OCI-LY1 (cell line): ENCODE measurements around the gene CENPA.

Source experiments
- H2AFZ ChIP-seq: fragments of 200-600 bp; sonication (generic), shearing (Covaris generic); 2 replicates; pipeline ENCODE4 v1.6.0; 2014; ENCODE audit warnings: antibody characterized with exemption, mild to moderate bottlenecking, low read length
- H3F3A ChIP-seq: fragments of 200-600 bp; sonication (generic), shearing (Covaris generic); 2 replicates; pipeline ENCODE4 v1.6.0; 2014; ENCODE audit warnings: mild to moderate bottlenecking, antibody characterized with exemption, low read length, moderate library complexity; ENCODE audit not compliant: insufficient read depth
- H3K27ac ChIP-seq: fragments of 200-600 bp; sonication (generic); 2 replicates; pipeline ENCODE4 v1.5.1; 2014; ENCODE audit warnings: low read length, mixed run types, mild to moderate bottlenecking, low read depth; ENCODE audit not compliant: poor library complexity, severe bottlenecking
- H3K27me3 ChIP-seq: fragments of 200-600 bp; sonication (generic); 2 replicates; pipeline ENCODE4 v1.6.0; 2014; ENCODE audit warnings: antibody characterized with exemption, mild to moderate bottlenecking, low read length, moderate library complexity; ENCODE audit not compliant: insufficient read depth
- H3K36me3 ChIP-seq: fragments of 200-600 bp; sonication (generic); 2 replicates; pipeline ENCODE4 v1.6.1; 2014; ENCODE audit warnings: mild to moderate bottlenecking, antibody characterized with exemption, low read length, moderate library complexity, mixed read lengths; ENCODE audit not compliant: insufficient read depth
- H3K4me1 ChIP-seq: fragments of 200-600 bp; sonication (generic); 2 replicates; pipeline ENCODE4 v1.5.1; 2014; ENCODE audit warnings: mild to moderate bottlenecking, low read length, moderate library complexity; ENCODE audit not compliant: insufficient read depth, severe bottlenecking
- H3K4me2 ChIP-seq: fragments of 200-600 bp; sonication (generic), shearing (Covaris generic); 2 replicates; pipeline ENCODE4 v1.6.1; 2014; ENCODE audit warnings: low read length
- H3K4me3 ChIP-seq: fragments of 200-600 bp; sonication (generic); 2 replicates; pipeline ENCODE4 v1.5.1; 2014; ENCODE audit warnings: low read length, low read depth, mild to moderate bottlenecking, mixed read lengths; ENCODE audit not compliant: poor library complexity, severe bottlenecking
- H3K79me2 ChIP-seq: fragments of 200-600 bp; shearing (Covaris generic); 2 replicates; pipeline ENCODE4 v1.6.1; 2016; ENCODE audit warnings: mixed run types, low read length, mixed read lengths; ENCODE audit not compliant: insufficient read depth
- H3K9ac ChIP-seq: fragments of 200-600 bp; sonication (generic), shearing (Covaris generic); 2 replicates; pipeline ENCODE4 v1.6.1; 2014; ENCODE audit warnings: mild to moderate bottlenecking, low read length, mixed read lengths
- H3K9me2 ChIP-seq: fragments of 200-600 bp; sonication (generic), shearing (Covaris generic); 2 replicates; pipeline ENCODE4 v1.6.1; 2014; ENCODE audit warnings: low read depth, mild to moderate bottlenecking, low read length, mixed read lengths
- H3K9me3 ChIP-seq: fragments of 200-600 bp; shearing (Covaris generic); 2 replicates; pipeline ENCODE4 v1.6.1; 2014; ENCODE audit warnings: low read length, mixed read lengths
- H4K20me1 ChIP-seq: fragments of 200-600 bp; sonication (generic), shearing (Covaris generic); 2 replicates; pipeline ENCODE4 v1.6.0; 2016; ENCODE audit warnings: mild to moderate bottlenecking, low read length; ENCODE audit not compliant: insufficient read depth
- CTCF ChIP-seq: fragments of 200-600 bp; sonication (generic), shearing (Covaris generic); IDR thresholded peaks from 2 replicates; pipeline ENCODE4 v1.5.1; 2017; ENCODE audit warnings: mild to moderate bottlenecking, antibody characterized with exemption, low read length, moderate library complexity, mixed read lengths
- EZH2 ChIP-seq: fragments of 200-600 bp; sonication (generic), shearing (Covaris generic); IDR thresholded peaks from 2 replicates; pipeline ENCODE4 v1.8.0; 2017; ENCODE audit warnings: borderline replicate concordance, mixed run types, mild to moderate bottlenecking, antibody characterized with exemption, low read length, moderate library complexity, mixed read lengths

CENPA gene

DNA sequence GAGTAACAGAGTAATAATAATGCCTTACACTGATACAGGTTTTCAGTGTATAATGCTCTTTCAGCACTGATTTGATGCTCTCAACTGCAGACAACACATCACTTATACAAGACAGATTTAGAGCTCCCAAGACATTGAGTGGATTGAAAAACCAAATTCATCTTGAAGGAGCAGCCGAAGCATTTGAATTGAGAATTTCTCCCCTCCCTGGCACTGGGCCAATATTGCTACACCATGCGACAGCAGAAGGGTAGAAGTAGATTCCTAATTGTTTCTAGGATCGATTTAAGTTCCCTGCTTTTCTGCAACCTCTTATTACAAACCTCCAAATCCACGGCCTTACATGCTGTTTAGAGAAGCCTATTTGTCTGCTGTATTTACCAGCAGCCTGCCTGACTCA lies 15.5 kb downstream of the CENPA start:
- peaks cover 32% of the 10 kb centered on the region for H3K36me3 ChIP-seq
- no peaks in the 10 kb centered on the region; the same call in 1 of the 2 replicates for H3K79me2 ChIP-seq
- H3K27me3 ChIP-seq: 0 out of 2 replicates have a peak, but pooled peaks cover 2% of the 10 kb centered on the region
- no peaks in the 10 kb centered on the region for H3F3A ChIP-seq
- H3K9me2 ChIP-seq: no peaks in the 10 kb centered on the region
- no peaks in the 10 kb centered on the region for H4K20me1 ChIP-seq
- H3K4me1 ChIP-seq: no peaks in the 10 kb centered on the region
- no peaks in the 10 kb centered on the region for H3K9me3 ChIP-seq
- H3K27ac ChIP-seq: no peak overlapping the region
- no peak overlapping the region for H3K9ac ChIP-seq
- no peak for TF ChIP-seq EZH2
- no peak for TF ChIP-seq CTCF
- no peak overlapping the region for H3K4me2 ChIP-seq
- no peak overlapping the region for H2AFZ ChIP-seq
- H3K4me3 ChIP-seq: no peak overlapping the region

DNA sequence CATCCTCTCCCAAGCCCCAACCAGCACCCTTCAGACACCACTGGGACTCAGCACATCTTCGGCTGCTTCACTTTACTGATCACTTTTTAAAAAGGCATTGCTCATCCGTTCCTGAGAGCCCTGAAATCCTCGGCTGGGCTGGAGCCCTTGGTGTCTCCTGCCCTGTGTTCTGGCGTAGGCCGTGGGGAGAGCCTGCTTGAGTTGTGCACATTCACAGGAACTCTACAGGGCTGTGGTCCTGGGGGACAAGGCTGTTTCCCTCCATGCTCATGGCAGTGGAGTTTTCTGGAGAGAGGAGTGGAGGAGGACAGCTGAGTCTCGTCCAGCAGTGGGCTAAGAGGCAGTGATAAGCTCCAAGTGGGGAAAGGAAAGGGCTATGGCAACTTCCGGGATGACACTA lies 15.9 kb downstream of the CENPA start:
- no peaks in the 10 kb centered on the region for H3K9me3 ChIP-seq
- no peak overlapping the region for H3K9ac ChIP-seq
- H3K4me3 ChIP-seq: no peak overlapping the region
- H3K36me3 ChIP-seq: peaks cover 27% of the 10 kb centered on the region
- no peaks in the 10 kb centered on the region for H4K20me1 ChIP-seq
- 0 out of 2 replicates have a peak, but pooled peaks cover 2% of the 10 kb centered on the region for H3K27me3 ChIP-seq
- H3K4me2 ChIP-seq: no peak overlapping the region
- no peak for TF ChIP-seq CTCF
- no peak for TF ChIP-seq EZH2
- H3K9me2 ChIP-seq: no peaks in the 10 kb centered on the region
- H3K4me1 ChIP-seq: no peaks in the 10 kb centered on the region
- H3K79me2 ChIP-seq: no peaks in the 10 kb centered on the region
- no peak overlapping the region for H3K27ac ChIP-seq
- H2AFZ ChIP-seq: no peak overlapping the region
- no peaks in the 10 kb centered on the region for H3F3A ChIP-seq

GRCh38 chr2:26805241-26805676 lies 19.4 kb downstream of the CENPA start:
- Histone ChIP-seq H3F3A (no peaks in the 10 kb centered on the region), H3K27ac (no peak overlapping the region), H3K9me3 (no peaks in the 10 kb centered on the region), H3K9ac (no peak overlapping the region), H3K4me1 (no peaks in the 10 kb centered on the region), H3K9me2 (no peaks in the 10 kb centered on the region), H2AFZ (no peak overlapping the region), H3K79me2 (no peaks in the 10 kb centered on the region), H3K36me3 (peaks cover 9% of the 10 kb centered on the region; the same call in 1 of the 2 replicates), H3K27me3 (0 out of 2 replicates have a peak, but pooled peaks cover 2% of the 10 kb centered on the region), H3K4me2 (no peak overlapping the region), H3K4me3 (no peak overlapping the region), H4K20me1 (no peaks in the 10 kb centered on the region)
- no peak for TF ChIP-seq CTCF
- TF ChIP-seq EZH2: no peak
